Ovary (tissue), 3 donors: Measurements from ENCODE around the gene LARP4B.

ENCODE experiments used
- CTCF ChIP-seq, 3 donors: fragments of 450-650 bp in 2 of 3; fragments of 200-600 bp in 1 of 3; IDR thresholded peaks; one replicate each; pipeline versions ENCODE4 v1.5.1 to v1.8.0; 2016 to 2022; ENCODE audit warnings: antibody characterized with exemption in 3 of 3, mild to moderate bottlenecking in 1 of 3
- EP300 ChIP-seq: sonication (generic); formaldehyde crosslinking; IDR thresholded peaks from one replicate; pipeline ENCODE4 v1.6.1; 2017; ENCODE audit warnings: antibody characterized with exemption
- POLR2A ChIP-seq: fragments of 450-650 bp; IDR thresholded peaks from one replicate; pipeline ENCODE4 v1.6.1; 2017; ENCODE audit warnings: antibody characterized with exemption, mild to moderate bottlenecking, moderate library complexity
- donor health status: DM: no; HTN: no; CAD: no.

- no peak for TF ChIP-seq CTCF (IDR thresholded peaks at IDR 0.05)
- no peak for TF ChIP-seq POLR2A
- TF ChIP-seq EP300, result no peak
Measured at GRCh38 chr10:778626-779330, 152.7 kb downstream of the LARP4B start.
